ENCODE results near the gene ARRDC5. TPM values are rescaled to one million over a fixed set of nuclear protein-coding genes. Genes with fewer than 3 reads are reported as not detected.

ARRDC5 gene
- total RNA-seq, 6 experiments from 2014 or later, result not detected

DNA sequence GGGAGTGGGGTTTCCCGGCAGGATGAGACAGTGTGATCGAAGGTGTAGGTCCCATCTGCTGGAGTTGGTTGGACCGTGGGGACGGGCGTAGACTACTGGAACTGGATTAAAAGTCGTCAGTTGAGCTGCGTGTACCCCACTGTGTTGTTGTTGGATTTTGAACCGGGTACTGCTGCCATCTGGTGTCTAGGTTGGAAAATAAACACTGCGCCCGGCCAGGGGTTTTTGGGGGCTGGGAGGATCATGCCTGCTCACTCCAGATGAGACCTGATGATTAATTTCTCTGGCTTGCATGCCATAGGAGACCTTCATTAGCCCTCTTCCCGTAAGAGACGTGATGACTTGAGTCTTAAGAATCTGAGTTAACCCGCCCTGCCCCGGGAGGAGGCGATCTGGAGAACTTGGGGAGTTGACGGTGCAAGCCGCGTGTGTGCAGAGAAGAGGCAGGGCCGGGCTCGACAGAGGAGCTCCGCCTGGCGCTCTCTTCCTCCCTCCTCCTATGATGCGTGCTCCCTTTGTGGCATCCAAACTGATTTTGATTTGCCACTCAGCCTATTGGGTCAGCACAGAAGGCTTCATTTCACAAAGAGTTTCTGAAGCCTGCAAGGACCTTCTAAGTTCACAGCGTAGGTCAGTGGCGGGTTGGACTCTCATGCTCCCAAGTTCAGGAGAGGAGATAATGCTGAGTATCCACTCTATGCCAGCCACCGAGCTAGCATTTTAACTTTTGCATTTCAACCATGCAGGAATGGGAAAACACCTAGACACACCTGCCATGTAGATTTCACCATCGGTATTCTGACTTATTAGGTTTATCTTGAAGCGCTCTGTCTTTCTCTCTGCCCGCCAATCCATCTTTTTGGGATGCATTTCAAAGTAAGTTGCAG is 9.3 kb upstream of the ARRDC5 start:
- peak; percentile 100 for DNase-seq
- Mint-ChIP-seq H3K4me1 (ENCODE audit: low read depth) (peaks cover 57% of the 10 kb centered on the region), H3K36me3 (ENCODE audit: low read depth) (peaks cover 33% of the 10 kb centered on the region), H3K27ac (peak overlapping the region; percentile 97), H3K9me3 (no peaks in the 10 kb centered on the region), H3K27me3 (ENCODE audit: insufficient read depth) (peaks cover 6% of the 10 kb centered on the region), H3K4me3 (peak overlapping the region; percentile 90)
- TF ChIP-seq, protein P1, sequence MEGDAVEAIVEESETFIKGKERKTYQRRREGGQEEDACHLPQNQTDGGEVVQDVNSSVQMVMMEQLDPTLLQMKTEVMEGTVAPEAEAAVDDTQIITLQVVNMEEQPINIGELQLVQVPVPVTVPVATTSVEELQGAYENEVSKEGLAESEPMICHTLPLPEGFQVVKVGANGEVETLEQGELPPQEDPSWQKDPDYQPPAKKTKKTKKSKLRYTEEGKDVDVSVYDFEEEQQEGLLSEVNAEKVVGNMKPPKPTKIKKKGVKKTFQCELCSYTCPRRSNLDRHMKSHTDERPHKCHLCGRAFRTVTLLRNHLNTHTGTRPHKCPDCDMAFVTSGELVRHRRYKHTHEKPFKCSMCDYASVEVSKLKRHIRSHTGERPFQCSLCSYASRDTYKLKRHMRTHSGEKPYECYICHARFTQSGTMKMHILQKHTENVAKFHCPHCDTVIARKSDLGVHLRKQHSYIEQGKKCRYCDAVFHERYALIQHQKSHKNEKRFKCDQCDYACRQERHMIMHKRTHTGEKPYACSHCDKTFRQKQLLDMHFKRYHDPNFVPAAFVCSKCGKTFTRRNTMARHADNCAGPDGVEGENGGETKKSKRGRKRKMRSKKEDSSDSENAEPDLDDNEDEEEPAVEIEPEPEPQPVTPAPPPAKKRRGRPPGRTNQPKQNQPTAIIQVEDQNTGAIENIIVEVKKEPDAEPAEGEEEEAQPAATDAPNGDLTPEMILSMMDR (IDR thresholded peaks at IDR 0.05), result peak; percentile 83

DNA sequence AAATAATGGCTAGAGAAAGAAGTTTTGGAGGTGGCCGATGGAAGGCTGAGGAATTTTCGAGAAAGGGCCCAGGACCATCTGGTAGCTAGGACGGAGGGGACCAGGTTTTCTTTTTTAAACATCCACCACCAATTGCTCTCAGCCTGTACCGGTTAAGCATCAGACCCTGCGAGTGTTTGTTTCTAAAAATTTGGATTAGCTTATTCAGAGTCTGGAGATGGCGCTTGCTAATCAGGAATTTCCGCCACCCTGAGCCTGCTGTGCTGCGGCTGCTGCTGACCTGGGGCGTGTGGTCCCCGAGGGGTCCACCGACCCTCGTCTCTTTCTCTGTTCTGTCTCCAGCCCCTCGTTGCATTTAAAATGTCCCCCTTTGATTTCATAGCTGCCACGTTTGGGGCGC is 8.6 kb upstream of the ARRDC5 start:
- peak; percentile 11 for DNase-seq
- Mint-ChIP-seq H3K27me3 (ENCODE audit: insufficient read depth) (peaks cover 5% of the 10 kb centered on the region), H3K9me3 (no peaks in the 10 kb centered on the region), H3K36me3 (ENCODE audit: low read depth) (peaks cover 28% of the 10 kb centered on the region), H3K4me3 (peak overlapping the region; percentile 90), H3K27ac (peak overlapping the region; percentile 97), H3K4me1 (ENCODE audit: low read depth) (peaks cover 53% of the 10 kb centered on the region)
- TF ChIP-seq, protein P1 (IDR thresholded peaks at IDR 0.05), result no peak

DNA sequence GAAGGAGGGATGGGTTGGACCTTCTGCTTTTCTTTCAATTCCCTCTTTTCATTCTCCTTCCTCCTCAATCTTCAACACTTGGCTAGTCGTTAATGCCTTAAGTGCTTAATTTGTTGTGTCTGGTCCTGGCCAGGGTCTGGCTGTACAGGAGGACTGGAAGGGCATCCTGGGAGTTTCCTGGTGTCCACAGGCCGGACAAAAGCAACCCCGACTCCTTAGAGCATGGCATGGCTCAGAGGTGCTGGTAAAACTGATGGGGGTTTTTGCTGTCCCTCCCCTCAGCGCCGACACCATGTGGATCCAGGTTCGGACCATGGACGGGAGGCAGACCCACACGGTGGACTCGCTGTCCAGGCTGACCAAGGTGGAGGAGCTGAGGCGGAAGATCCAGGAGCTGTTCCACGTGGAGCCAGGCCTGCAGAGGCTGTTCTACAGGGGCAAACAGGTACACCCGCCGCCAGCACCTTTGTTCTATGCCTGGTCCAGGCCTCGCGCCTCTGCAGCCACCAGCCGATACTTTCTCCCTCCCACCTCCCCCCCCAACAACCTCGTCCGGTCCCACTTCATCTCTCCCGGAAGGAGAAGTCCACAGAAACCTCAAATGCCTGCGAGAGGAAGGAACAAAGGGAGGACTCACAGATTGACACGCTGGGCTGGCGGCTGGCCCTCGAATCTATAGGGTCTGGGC is 8.0 kb upstream of the ARRDC5 start:
- peaks cover 48% of the 10 kb centered on the region for H3K4me1 Mint-ChIP-seq (ENCODE audit: low read depth)
- DNase-seq, result peak; percentile 59
- peaks cover 5% of the 10 kb centered on the region for H3K27me3 Mint-ChIP-seq (ENCODE audit: insufficient read depth)
- H3K36me3 Mint-ChIP-seq (ENCODE audit: low read depth), result peaks cover 24% of the 10 kb centered on the region
- TF ChIP-seq, protein P1 (IDR thresholded peaks at IDR 0.05), result no peak
- no peaks in the 10 kb centered on the region for H3K9me3 Mint-ChIP-seq
- peak overlapping the region; percentile 90 for H3K4me3 Mint-ChIP-seq
- peak overlapping the region; percentile 97 for H3K27ac Mint-ChIP-seq

DNA sequence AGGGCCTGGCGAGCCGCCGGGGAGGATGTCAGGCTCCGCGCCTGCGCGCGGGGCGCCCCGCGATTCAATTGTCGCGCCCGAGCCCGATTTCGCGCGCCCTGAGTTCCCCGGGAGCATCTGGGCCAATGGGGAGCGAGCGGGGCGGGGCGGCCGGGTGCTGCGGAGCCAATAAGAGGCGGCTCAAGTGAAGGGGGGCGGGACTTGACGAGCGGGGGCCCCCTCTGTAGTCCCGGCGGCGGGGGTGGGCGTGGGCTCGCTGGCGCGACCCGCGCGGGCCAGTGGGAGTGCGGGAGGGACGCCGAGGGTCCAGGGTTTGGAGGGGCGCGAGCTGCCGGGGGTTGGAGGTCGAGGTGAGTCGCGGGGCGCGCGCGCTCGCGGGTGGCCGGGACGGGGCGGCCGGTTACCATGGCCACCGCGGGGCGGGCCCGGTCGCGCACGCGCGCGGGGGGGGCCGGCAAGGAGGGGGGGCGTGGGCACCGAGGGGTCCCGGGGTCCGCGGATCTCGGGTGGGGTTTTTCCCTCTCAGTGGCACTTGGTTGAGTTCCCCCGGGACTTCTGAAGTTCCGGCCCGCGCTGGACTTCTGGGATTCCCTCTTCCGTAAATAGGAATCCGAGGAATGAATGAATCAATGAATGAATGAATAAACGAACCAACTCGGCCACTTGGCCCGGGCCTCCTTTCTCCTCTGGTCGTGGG is 7.3 kb upstream of the ARRDC5 start:
- Mint-ChIP-seq H3K4me3 (peak overlapping the region; percentile 90), H3K36me3 (ENCODE audit: low read depth) (peaks cover 19% of the 10 kb centered on the region), H3K27ac (peak overlapping the region; percentile 97), H3K4me1 (ENCODE audit: low read depth) (peaks cover 41% of the 10 kb centered on the region), H3K27me3 (ENCODE audit: insufficient read depth) (peaks cover 5% of the 10 kb centered on the region), H3K9me3 (no peaks in the 10 kb centered on the region)
- DNase-seq, result peak; percentile 79
- TF ChIP-seq, protein P1 (IDR thresholded peaks at IDR 0.05), result no peak

DNA sequence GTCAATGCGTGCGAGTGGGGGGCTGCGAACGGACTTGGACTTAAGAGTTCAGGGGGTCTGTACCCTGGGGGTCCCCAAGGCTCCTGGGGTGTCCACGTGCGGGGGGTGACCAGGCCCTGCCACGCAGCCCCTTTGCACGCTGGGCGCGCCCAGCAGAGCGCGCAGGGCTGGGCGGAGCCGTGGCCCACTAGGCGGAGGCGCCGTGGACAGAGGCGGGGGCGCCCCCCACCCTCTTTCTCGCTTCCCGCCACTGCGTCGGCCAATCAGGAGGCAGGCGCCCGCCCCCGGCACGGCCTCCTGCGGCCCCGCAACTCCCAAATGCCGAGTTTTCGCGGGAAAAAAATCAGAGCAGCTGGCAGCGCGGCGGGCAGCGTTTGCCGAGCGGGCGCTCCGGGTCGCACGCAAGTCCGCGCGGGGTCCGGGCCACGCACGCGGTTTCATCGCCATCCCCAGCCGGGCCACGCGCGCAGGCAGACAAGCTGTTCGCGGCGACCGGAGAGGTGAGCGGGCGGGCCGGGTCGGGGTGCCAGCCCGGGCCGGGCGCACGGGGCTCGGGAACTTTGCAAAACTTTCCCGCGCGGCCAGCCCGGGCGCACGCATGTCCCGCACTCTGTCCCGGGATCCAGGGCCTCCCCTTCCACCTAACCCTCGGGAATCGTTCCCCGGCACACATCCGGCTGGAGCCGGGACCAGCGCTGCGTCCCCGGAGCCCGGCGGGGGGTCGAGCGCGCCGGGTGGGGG is 6.6 kb upstream of the ARRDC5 start, which contains the start of gene UHRF1:
TSS of gene UHRF1 (plus strand) at position 346 of the 741 bp plus-strand sequence. CDS start 1,385 bp downstream, outside the sequence.
- DNase-seq, result peak; percentile 16
- Mint-ChIP-seq H3K4me3 (peak within 1 kb of the TSS; percentile 90), H3K27me3 (ENCODE audit: insufficient read depth) (peaks cover 3% of the 10 kb centered on the region), H3K9me3 (no peaks in the 10 kb centered on the region), H3K27ac (peak within 1 kb of the TSS; percentile 97), H3K4me1 (ENCODE audit: low read depth) (peaks cover 34% of the 10 kb centered on the region), H3K36me3 (ENCODE audit: low read depth) (peaks cover 13% of the 10 kb centered on the region)
- TF ChIP-seq, protein P1 (IDR thresholded peaks at IDR 0.05), result no peak

All from HFFc6 (cell line).